CD8-positive, alpha-beta memory T cell (primary cell): ENCODE measurements around the gene KLF5. TPM values are rescaled to one million over a fixed set of nuclear protein-coding genes. Genes with fewer than 3 reads are reported as not detected.

ENCODE experiments used
- CTCF ChIA-PET: fragments of 350-600 bp; sonication (Branson Sonifier 250); formaldehyde crosslinking; loops from one replicate; lab custom pipeline; 2021; ENCODE audit warnings: antibody characterized with exemption; lab: Charles Lee
- POLR2A ChIA-PET: fragments of 350-600 bp; sonication (Branson Sonifier 250); formaldehyde crosslinking; loops from one replicate; lab custom pipeline; 2021; ENCODE audit warnings: antibody characterized with exemption; lab: Charles Lee
- DNase-seq, 5 donors: peaks; one replicate each; pipeline versions ENCODE4 v3.0.0 to v3.0.0-alpha.2; 2020 to 2022; ENCODE audit warnings: mixed read lengths in 1 of 5
- H3K27ac ChIP-seq: one replicate; pipeline ENCODE4 v1.7.0; 2013; ENCODE audit warnings: low read depth, mild to moderate bottlenecking, low read length, moderate library complexity
- H3K27me3 ChIP-seq: 2 replicates; pipeline ENCODE4 v1.7.0; 2013; ENCODE audit warnings: low read length, mild to moderate bottlenecking; ENCODE audit not compliant: insufficient read depth, poor library complexity, severe bottlenecking
- H3K36me3 ChIP-seq: 2 replicates; pipeline ENCODE4 v1.7.0; 2013; ENCODE audit warnings: mild to moderate bottlenecking, low read length, moderate library complexity; ENCODE audit not compliant: insufficient read depth
- H3K4me1 ChIP-seq: 2 replicates; pipeline ENCODE4 v1.7.0; 2013; ENCODE audit warnings: mild to moderate bottlenecking, low read length, moderate library complexity; ENCODE audit not compliant: insufficient read depth
- H3K4me3 ChIP-seq: 2 replicates; pipeline ENCODE4 v1.7.0; 2013; ENCODE audit warnings: mild to moderate bottlenecking, low read length
- H3K9me3 ChIP-seq: 2 replicates; pipeline ENCODE4 v1.7.0; 2013; ENCODE audit warnings: mild to moderate bottlenecking, low read length
- H3K27ac Mint-ChIP-seq, 8 donors: one replicate each; pipeline ENCODE4 v1.8.0; 2020 to 2021; ENCODE audit warnings: mixed read lengths in 8 of 8, mild to moderate bottlenecking in 6 of 8, inconsistent platforms in 3 of 8, moderate library complexity in 3 of 8
- H3K27me3 Mint-ChIP-seq, 2 donors: one replicate each; pipeline ENCODE4 v1.8.0; 2020 to 2021; ENCODE audit warnings: mixed read lengths in 2 of 2, mild to moderate bottlenecking in 1 of 2, moderate library complexity in 1 of 2
- H3K36me3 Mint-ChIP-seq, 3 donors: one replicate each; pipeline ENCODE4 v1.8.0; 2020 to 2021; ENCODE audit warnings: mixed read lengths in 3 of 3, inconsistent platforms in 1 of 3, mild to moderate bottlenecking in 1 of 3
- H3K4me1 Mint-ChIP-seq, 3 donors: one replicate each; pipeline ENCODE4 v1.8.0; 2020 to 2021; ENCODE audit warnings: mixed read lengths in 3 of 3, inconsistent platforms in 1 of 3, mild to moderate bottlenecking in 1 of 3
- H3K4me3 Mint-ChIP-seq, 7 donors: one replicate each; pipeline ENCODE4 v1.8.0; 2020 to 2021; ENCODE audit warnings: mixed read lengths in 7 of 7, mild to moderate bottlenecking in 6 of 7, moderate library complexity in 4 of 7, inconsistent platforms in 2 of 7
- H3K9me3 Mint-ChIP-seq, 5 donors: one replicate each; pipeline ENCODE4 v1.8.0; 2020 to 2022; ENCODE audit warnings: mixed read lengths in 5 of 5, mild to moderate bottlenecking in 3 of 5, moderate library complexity in 2 of 5, inconsistent platforms in 1 of 5
- polyA plus RNA-seq: library from polyadenylated mRNA; unstranded; fragments of 300-500 nt; fragmentation: Illumina TruSeq; gene quantifications from one replicate; pipeline ENCODE4 v1.2.3, GENCODE V29; 2021
- total RNA-seq, 2 experiments: library from RNA; stranded (reverse); gene quantifications; one replicate each; pipeline ENCODE4 v1.2.3, GENCODE V29; 2021

The KLF5 gene
- total and polyA plus RNA-seq, 3 experiments from 2014 or later = 0.79 to 1.8 (median 1.5) TPM

GRCh38 chr13:73107481-73107880 lies 48.7 kb downstream of the KLF5 start:
- Histone ChIP-seq H3K4me1 (no peaks in the 10 kb centered on the region), H3K27me3 (no peaks in the 10 kb centered on the region), H3K27ac (no peak overlapping the region), H3K36me3 (no peaks in the 10 kb centered on the region), H3K9me3 (no peaks in the 10 kb centered on the region), H3K4me3 (no peak overlapping the region)
- Mint-ChIP-seq H3K4me1 (no peaks in the 10 kb centered on the region), H3K9me3 (peaks cover 0 to 2% (median 0%) of the 10 kb centered on the region in 5 donors), H3K4me3 (no peak overlapping the region), H3K36me3 (no peaks in the 10 kb centered on the region), H3K27ac (no peak overlapping the region), H3K27me3 (peaks cover 0 to 4% of the 10 kb centered on the region in 2 donors)
- ChIA-PET CTCF (no interaction called here), POLR2A (no interaction called here)
- DNase-seq = no peak

GRCh38 chr13:73107970-73108369 lies 49.2 kb downstream of the KLF5 start:
- no peak overlapping the region for H3K27ac ChIP-seq
- no peaks in the 10 kb centered on the region for H3K27me3 ChIP-seq
- H3K27ac Mint-ChIP-seq = no peak overlapping the region
- ChIA-PET CTCF (no interaction called here), POLR2A (no interaction called here)
- no peaks in the 10 kb centered on the region for H3K36me3 Mint-ChIP-seq
- no peaks in the 10 kb centered on the region for H3K36me3 ChIP-seq
- H3K4me1 ChIP-seq = no peaks in the 10 kb centered on the region
- H3K4me1 Mint-ChIP-seq = no peaks in the 10 kb centered on the region
- no peak overlapping the region for H3K4me3 Mint-ChIP-seq
- peaks cover 0 to 2% (median 0%) of the 10 kb centered on the region in 5 donors for H3K9me3 Mint-ChIP-seq
- H3K9me3 ChIP-seq = no peaks in the 10 kb centered on the region
- DNase-seq = no peak
- H3K4me3 ChIP-seq = no peak overlapping the region
- H3K27me3 Mint-ChIP-seq = peaks cover 0 to 4% of the 10 kb centered on the region in 2 donors

- DNase-seq = no peak
- POLR2A ChIA-PET = no interaction called here
- no peak overlapping the region for H3K4me3 Mint-ChIP-seq
- Histone ChIP-seq H3K9me3 (no peaks in the 10 kb centered on the region), H3K4me1 (no peaks in the 10 kb centered on the region), H3K4me3 (no peak overlapping the region), H3K27ac (no peak overlapping the region), H3K36me3 (no peaks in the 10 kb centered on the region), H3K27me3 (no peaks in the 10 kb centered on the region)
- CTCF ChIA-PET = no interaction called here
- H3K27me3 Mint-ChIP-seq = peaks cover 0 to 4% of the 10 kb centered on the region in 2 donors
- peaks cover 0 to 2% (median 0%) of the 10 kb centered on the region in 5 donors for H3K9me3 Mint-ChIP-seq
- H3K36me3 Mint-ChIP-seq = no peaks in the 10 kb centered on the region
- no peaks in the 10 kb centered on the region for H3K4me1 Mint-ChIP-seq
- no peak overlapping the region for H3K27ac Mint-ChIP-seq
Measured at GRCh38 chr13:73109288-73109899, 50.6 kb downstream of the KLF5 start.

- Mint-ChIP-seq H3K9me3 (peaks cover 0 to 2% (median 0%) of the 10 kb centered on the region in 5 donors), H3K36me3 (no peaks in the 10 kb centered on the region), H3K27ac (no peak overlapping the region), H3K4me3 (no peak overlapping the region), H3K27me3 (peaks cover 0 to 4% of the 10 kb centered on the region in 2 donors), H3K4me1 (no peaks in the 10 kb centered on the region)
- H3K4me3 ChIP-seq = no peak overlapping the region
- POLR2A ChIA-PET = no interaction called here
- no peaks in the 10 kb centered on the region for H3K36me3 ChIP-seq
- no peaks in the 10 kb centered on the region for H3K27me3 ChIP-seq
- no peak for DNase-seq
- H3K9me3 ChIP-seq = no peaks in the 10 kb centered on the region
- no peak overlapping the region for H3K27ac ChIP-seq
- no peaks in the 10 kb centered on the region for H3K4me1 ChIP-seq
- CTCF ChIA-PET = no interaction called here
Measured at GRCh38 chr13:73109969-73110368, 51.2 kb downstream of the KLF5 start.

- Histone ChIP-seq H3K36me3 (no peaks in the 10 kb centered on the region), H3K9me3 (no peaks in the 10 kb centered on the region), H3K4me3 (no peak overlapping the region), H3K4me1 (no peaks in the 10 kb centered on the region), H3K27me3 (no peaks in the 10 kb centered on the region), H3K27ac (no peak overlapping the region)
- no peak for DNase-seq
- Mint-ChIP-seq H3K9me3 (peaks cover 0 to 2% (median 0%) of the 10 kb centered on the region in 5 donors), H3K27me3 (peaks cover 0 to 4% of the 10 kb centered on the region in 2 donors), H3K27ac (no peak overlapping the region), H3K4me3 (no peak overlapping the region), H3K4me1 (no peaks in the 10 kb centered on the region), H3K36me3 (no peaks in the 10 kb centered on the region)
- POLR2A ChIA-PET = no interaction called here
- CTCF ChIA-PET = no interaction called here
Measured at GRCh38 chr13:73110814-73111213, 52.0 kb downstream of the KLF5 start.

GRCh38 chr13:73111331-73111730 lies 52.5 kb downstream of the KLF5 start:
- Mint-ChIP-seq H3K27me3 (peaks cover 0 to 4% of the 10 kb centered on the region in 2 donors), H3K36me3 (no peaks in the 10 kb centered on the region), H3K27ac (no peak overlapping the region), H3K4me1 (no peaks in the 10 kb centered on the region), H3K9me3 (peaks cover 0 to 2% (median 0%) of the 10 kb centered on the region in 5 donors), H3K4me3 (no peak overlapping the region)
- DNase-seq = no peak
- H3K4me3 ChIP-seq = no peak overlapping the region
- H3K9me3 ChIP-seq = no peaks in the 10 kb centered on the region
- no peaks in the 10 kb centered on the region for H3K4me1 ChIP-seq
- POLR2A ChIA-PET = no interaction called here
- no peaks in the 10 kb centered on the region for H3K36me3 ChIP-seq
- CTCF ChIA-PET = no interaction called here
- H3K27ac ChIP-seq = no peak overlapping the region
- no peaks in the 10 kb centered on the region for H3K27me3 ChIP-seq

GRCh38 chr13:73119612-73120011 lies 60.8 kb downstream of the KLF5 start:
- Histone ChIP-seq H3K27me3 (no peaks in the 10 kb centered on the region), H3K9me3 (no peaks in the 10 kb centered on the region), H3K36me3 (no peaks in the 10 kb centered on the region), H3K27ac (no peak overlapping the region), H3K4me3 (no peak overlapping the region), H3K4me1 (no peaks in the 10 kb centered on the region)
- Mint-ChIP-seq H3K36me3 (no peaks in the 10 kb centered on the region), H3K27me3 (peaks cover 0 to 2% of the 10 kb centered on the region in 2 donors), H3K4me1 (no peaks in the 10 kb centered on the region), H3K9me3 (no peaks in the 10 kb centered on the region), H3K27ac (no peak overlapping the region), H3K4me3 (no peak overlapping the region)
- POLR2A ChIA-PET = no interaction called here
- CTCF ChIA-PET = no interaction called here
- DNase-seq = no peak
